Stimulated activated CD8-positive, alpha-beta memory T cell treated with anti-CD3 and anti-CD28 coated beads, Interleukin-12 subunit alpha, Interleukin-12 subunit beta, amount 100 ng/mL, for 1 hour (primary cell): ENCODE results near the gene ERGIC2.
A peak's percentile ranks its signal among the peaks of the same experiment; 100 is the strongest.

Experiments used
- DNase-seq: peaks from one replicate; pipeline ENCODE4 v3.0.0-alpha.2; 2020; ENCODE audit warnings: low read depth

The ERGIC2 gene

DNA sequence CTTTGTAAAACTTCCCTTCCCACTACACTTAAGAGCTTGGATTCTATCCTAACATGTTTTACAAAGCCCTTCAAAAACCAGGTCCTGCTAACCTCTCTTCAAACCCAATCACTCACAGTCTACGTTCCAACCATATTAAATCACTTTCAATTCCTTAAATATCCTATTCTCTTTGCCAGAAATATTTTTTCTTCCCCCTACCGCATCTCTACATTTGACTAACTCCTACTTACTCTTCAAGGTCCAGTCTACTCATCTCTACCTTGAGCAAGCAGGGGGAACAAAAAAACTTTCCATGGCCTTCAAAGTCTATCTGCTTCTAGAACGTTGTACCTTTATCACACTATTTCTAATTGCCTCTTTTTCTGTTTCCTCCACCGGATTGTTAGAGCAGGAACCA is 6.1 kb downstream of the ERGIC2 start:
- no peak for DNase-seq

DNA sequence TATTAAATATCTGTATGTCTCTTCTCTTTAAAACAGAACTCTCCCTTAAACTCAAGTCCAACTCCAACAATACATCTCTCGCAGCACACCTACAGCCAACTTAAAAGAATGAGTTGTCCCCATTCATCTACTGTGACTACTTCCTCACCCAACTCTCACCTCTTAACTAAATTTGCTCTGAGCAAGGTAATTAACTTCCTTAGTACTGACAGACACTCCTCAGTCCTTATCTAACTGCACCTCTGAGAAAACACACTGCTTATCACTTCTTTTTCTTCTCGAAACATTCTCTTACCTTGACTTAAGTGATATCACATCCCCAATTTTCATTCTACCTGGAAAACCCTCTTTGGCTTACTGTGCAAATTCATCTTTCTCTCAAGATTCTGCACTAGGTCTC is 7.0 kb downstream of the ERGIC2 start:
- DNase-seq = no peak

DNA sequence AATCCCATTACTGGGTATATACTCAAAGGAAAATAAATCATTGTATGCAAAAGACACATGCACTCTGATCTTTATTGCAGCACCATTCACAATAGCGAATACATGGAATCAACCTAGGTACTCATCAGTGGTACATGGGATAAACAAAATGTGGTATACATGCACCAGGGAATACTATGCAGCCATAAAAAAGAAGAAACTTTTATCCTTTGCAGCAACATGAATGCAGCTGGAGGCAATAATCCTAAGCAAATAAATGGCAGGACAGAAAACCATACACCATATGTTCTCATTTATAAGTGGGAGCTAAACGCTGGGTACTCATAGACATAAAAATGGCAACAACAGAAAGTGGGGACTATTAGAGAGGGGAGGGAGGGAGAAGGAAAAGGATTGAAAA is 15.9 kb downstream of the ERGIC2 start:
- DNase-seq = no peak

DNA sequence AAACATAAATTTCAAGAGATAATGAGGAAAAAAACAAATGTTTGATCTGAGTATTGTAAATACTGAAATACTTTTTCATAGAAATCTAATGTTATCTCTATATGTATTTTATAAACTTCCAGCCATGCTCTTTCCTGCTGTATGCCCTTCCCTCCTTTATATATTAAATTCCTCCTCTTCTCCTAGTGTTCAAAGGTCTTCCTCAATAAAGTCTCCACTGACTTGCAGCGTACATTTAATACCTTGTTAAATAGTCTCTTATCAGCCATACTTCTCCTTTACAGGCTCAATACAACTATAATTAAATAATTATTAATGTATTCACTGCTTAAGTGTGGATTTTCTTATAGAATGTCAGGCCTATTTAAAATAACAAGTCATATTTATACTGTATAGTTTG is 26.0 kb downstream of the ERGIC2 start:
- no peak for DNase-seq

GRCh38 chr12:29350080-29350479 is 30.9 kb downstream of the ERGIC2 start:
- no peak for DNase-seq

GRCh38 chr12:29346769-29347421 is 34.1 kb downstream of the ERGIC2 start:
- DNase-seq = no peak

GRCh38 chr12:29343022-29343799 is 37.8 kb downstream of the ERGIC2 start:
- DNase-seq = no peak

DNA sequence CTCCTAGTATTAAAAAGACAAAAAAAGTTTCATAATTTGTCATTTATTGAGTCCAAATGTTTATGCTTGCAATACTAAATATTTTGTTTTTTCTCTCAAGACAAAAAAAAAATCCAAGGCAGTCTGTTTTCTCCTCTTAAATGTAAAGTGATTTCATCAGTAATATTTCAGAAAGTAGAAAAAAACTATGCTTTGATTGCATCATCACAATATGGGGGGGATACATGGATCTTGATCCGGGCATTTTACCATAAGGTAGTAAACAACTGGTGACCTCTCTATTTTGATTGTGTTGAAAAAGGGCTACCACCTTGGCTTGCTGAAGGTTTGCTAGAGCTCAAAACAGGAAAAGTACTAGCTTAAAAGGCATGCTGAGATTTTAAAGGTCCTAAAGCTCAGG is 43.6 kb downstream of the ERGIC2 start:
- DNase-seq = no peak

DNA sequence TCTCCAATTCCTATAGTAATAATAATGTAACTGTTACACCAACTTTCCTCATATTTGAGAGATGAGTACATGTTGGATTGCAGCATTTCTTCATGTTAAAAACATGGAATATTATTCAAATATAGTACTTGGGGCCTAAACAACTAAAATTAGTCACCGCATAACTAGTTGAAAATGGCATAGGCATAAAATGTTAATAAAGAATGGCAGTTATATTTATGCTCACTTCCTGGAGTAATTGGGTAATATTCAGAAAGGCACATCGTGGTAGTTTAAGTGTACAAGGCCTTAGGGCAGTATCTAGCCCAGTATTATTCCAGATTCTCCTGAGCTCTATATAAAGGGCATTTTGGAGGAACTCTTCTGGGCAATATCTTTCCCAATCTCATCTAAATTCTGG is 46.0 kb downstream of the ERGIC2 start:
- no peak for DNase-seq

DNA sequence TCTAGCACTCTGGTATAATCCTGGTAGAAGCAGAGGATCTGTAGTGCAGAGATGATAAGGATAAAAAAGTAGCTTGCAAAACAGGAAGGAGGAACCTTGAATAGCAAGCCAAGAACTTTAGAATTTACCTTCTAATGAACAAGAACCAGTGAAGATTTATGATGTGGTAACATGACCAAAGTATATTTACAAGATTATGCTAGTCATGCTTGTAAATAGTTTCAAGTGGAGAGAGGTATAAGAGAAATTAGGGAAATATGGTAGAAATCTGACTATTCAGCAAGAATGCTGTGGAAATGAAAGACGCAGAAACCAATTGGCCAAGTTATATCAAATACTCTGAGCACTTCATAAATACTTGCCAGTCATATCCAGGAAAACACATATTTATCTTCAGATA is 47.8 kb downstream of the ERGIC2 start:
- no peak for DNase-seq

DNA sequence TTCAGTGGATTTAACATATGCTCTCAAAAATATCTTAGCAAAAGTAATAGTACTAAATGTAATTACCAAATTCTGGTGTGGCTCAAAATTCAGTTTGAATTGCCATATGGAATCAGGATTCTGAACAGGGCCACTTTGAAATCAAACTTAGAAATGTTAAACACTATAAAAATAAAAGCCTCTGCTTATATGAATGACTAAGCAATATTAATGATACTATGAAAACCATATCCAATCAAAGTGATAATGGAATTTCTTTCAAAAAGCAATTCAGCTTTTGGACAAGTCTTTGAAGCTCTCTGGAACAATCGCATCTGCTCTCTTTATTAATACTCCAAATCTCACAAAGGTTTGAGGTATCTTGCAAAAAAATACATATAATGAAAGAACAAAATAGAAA is 51.6 kb downstream of the ERGIC2 start:
- no peak for DNase-seq

- DNase-seq = no peak
Measured at GRCh38 chr12:29322157-29322556, 58.8 kb downstream of the ERGIC2 start.

DNA sequence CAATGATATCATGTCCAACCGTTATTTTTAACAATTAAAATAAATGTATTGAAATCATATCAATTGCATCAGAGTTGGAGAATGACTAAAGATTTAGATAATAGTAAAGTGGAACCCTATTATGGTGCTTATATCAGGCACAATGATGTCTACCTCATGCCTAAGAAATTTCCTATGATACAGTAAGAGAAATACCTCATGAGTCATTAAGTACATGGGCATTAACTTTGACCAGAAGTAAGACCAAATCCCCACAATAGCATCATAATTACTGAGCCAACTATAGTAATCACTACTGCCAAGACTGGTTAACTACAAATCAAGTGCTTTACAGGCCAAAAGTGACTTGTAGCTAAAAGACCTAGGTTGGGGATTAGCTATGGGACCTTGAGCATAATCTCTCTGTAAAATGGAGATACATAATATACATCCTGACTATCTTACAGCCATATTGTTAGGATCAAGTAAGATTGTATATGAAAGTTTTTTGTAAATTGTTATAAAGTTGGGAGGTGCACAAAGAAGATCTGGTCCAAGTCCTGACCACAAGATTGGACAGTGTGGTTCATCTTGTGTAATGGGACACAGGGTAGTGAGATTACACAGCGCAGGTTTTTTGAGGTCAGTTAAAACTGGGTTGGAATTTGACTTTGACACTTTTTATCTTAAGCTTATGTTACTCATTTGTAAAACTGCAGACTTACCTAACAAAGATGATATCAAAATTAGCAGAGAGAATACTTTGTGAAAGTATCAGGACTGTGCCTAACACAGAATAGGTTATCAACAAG is 60.5 kb downstream of the ERGIC2 start:
- no peak for DNase-seq

DNA sequence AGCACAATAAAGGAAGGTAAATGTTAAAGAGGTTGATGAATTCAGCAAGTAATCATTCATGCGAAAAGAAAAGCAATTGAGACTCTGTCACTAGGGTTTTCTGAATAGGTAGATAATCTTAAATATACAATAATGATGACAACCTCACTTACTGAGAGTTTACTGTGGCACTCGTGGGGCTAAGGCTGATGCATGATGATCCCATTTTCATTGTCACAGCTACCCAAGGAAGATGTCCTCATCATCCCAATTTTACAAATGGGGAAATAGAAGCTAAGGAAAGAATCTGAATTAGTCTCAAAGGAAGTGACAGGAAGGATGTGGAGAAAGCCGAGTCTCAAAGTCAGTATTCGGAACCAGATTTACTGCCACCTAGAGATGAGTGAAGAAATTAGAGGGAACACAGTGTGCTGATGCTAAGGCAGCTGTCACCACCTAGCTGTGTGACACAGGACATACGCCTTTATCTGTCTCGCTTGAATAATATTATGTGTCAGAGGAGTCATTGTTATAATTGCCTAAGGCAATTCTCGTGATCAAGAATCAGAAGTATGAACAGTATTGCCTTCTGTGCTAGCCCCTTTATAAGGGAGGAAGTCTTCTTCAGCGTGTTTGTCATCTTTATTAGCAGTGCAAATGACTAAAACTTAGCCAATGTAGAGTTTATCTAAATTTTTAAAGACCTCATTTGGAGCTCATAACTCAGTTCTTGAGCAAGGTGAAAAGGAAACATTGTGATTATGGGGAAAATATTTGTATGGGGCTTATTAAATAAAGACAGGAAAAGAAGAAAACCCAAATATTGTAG is 63.2 kb downstream of the ERGIC2 start:
- peak; percentile 6 for DNase-seq

- no peak for DNase-seq
Measured at GRCh38 chr12:29316752-29317151, 64.2 kb downstream of the ERGIC2 start.

DNA sequence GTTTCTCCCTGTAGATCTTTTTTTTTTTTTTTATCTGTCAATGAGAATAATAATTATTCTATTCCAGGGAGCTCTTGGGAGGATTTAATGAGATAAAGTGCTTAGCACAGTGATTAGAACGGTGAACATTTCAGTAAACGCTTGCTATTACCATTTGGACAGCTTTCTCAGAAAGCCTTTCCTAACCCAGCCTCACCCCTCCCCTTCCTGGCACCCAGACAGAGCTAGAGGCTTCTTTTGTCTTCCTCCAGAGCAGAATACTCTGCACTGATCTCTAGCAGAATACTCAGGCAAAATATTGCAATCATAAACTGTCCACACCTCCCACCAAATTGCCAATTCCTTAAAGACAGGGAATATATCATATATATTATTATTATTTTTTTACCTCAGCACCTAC is 66.6 kb downstream of the ERGIC2 start:
- DNase-seq = no peak

DNA sequence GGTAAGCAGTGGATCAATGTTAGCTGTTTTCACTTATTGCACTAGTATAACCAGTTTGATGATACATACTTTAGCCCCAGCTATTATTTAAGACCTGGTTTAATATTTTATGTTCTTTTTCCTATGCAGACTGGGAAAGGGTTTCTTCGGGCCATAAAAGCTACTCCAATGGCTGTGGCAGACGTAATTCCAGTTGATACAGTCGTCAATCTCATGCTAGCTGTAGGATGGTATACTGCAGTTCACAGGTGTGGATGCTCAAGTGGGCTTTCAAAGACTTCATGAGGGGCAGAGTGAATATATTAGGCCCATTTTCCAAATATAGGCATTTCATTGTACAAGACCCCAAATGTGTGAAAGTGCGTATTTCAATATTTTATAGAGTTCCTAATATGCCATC is 70.1 kb downstream of the ERGIC2 start:
- no peak for DNase-seq

DNA sequence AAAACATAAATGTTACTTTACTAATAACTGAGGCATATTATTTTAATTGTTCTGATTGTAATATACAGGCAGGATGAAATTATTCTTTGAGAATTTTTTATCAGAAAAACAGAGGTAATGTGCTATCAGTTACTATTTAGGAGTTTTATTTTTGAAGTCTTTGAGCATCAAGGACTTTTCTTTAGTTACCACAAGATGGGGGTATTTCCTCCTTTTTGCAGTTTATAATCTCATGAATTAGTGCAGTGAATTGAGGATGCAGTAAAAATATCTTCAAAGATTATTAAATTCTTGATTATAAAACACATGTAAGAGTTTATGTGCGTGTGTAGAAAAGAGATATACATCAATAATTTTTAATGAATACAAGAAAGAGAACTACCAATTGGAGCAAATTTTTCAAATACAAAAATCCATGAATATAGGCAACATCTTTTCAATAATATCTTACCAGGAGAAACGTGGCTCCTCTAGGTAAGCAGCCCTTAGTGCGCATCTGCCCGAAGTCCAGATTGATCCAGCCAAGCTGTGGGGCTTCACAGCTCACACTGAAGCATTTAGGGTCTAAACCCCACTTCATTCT is 71.6 kb downstream of the ERGIC2 start:
- DNase-seq = no peak

GRCh38 chr12:29306682-29307081 is 74.3 kb downstream of the ERGIC2 start:
- no peak for DNase-seq

DNA sequence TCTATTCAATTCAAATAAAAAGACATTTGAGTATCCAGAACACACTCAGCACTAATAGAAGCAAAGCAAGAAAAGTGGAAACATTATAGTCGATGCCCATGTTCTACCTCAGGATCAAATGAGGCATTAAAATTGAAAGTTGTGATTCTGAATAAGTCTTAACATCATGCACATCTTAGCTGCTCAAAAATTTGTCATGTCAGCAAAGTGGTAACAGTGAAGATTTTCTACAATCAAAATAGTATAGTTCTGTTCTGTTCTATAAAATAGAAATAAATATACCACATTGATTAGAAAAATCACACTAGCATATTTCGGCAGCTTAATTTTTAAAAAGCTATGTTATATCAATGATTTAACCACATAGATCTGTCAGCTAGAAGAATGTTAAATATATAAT is 74.7 kb downstream of the ERGIC2 start:
- DNase-seq = no peak

DNA sequence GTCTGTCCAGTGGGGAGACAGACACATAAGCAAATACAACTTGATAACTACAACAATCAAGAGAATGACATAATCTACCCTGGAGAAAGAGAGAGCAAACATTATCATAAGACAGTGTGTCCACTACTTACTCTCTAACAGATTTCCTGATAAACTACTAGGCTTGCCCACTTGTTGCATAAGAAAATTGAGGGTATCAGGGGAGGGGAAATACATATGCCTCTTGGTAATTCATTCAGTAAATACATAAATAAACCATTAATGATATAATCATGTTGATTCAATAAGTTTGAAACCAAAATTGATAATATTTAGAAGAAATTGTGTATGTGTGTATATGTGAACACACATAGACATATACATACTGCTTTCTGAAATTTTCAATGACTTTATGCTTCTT is 76.6 kb downstream of the ERGIC2 start:
- no peak for DNase-seq

GRCh38 chr12:29301114-29301513 is 79.9 kb downstream of the ERGIC2 start:
- no peak for DNase-seq
